ENCODE results near the gene FNDC8.
"Not testable (repeated sequence)": the region's sequence is repeated elsewhere in the genome, so short reads cannot be mapped to it uniquely, and the experiment has no call there.

FNDC8 gene

GRCh38 chr17:35144840-35145239 lies 23.4 kb downstream of the FNDC8 start:
- DNase-seq (ENCODE audit: low read depth), result no peak

- no peak for DNase-seq (ENCODE audit: low read depth)
Measured at GRCh38 chr17:35146214-35146833, 24.9 kb downstream of the FNDC8 start.

GRCh38 chr17:35147375-35147905 lies 26.0 kb downstream of the FNDC8 start, which contains the start of gene UNC45B:
Gene UNC45B, plus strand, starts transcription at chr17:35147817. Its CDS starts 447 bp downstream, at chr17:35148264.
- DNase-seq (ENCODE audit: low read depth), result no peak

- DNase-seq (ENCODE audit: low read depth), result no peak
Measured at GRCh38 chr17:35148144-35148543, 26.7 kb downstream of the FNDC8 start.

- DNase-seq (ENCODE audit: low read depth), result no peak
Measured at GRCh38 chr17:35149941-35150340, 28.5 kb downstream of the FNDC8 start.

- DNase-seq (ENCODE audit: low read depth), result not testable (repeated sequence)
Measured at GRCh38 chr17:35151080-35151479, 29.7 kb downstream of the FNDC8 start.

- no peak for DNase-seq (ENCODE audit: low read depth)
Measured at GRCh38 chr17:35152421-35153140, 31.2 kb downstream of the FNDC8 start.

- no peak for DNase-seq (ENCODE audit: low read depth)
Measured at GRCh38 chr17:35154196-35155165, 33.1 kb downstream of the FNDC8 start.

GRCh38 chr17:35155246-35155645 lies 33.8 kb downstream of the FNDC8 start:
- no peak for DNase-seq (ENCODE audit: low read depth)

- no peak for DNase-seq (ENCODE audit: low read depth)
Measured at GRCh38 chr17:35159940-35160339, 38.5 kb downstream of the FNDC8 start.

GRCh38 chr17:35160354-35161201 lies 39.2 kb downstream of the FNDC8 start:
- DNase-seq (ENCODE audit: low read depth), result no peak

GRCh38 chr17:35161281-35161761 lies 39.9 kb downstream of the FNDC8 start:
- DNase-seq (ENCODE audit: low read depth), result no peak

- no peak for DNase-seq (ENCODE audit: low read depth)
Measured at GRCh38 chr17:35162755-35163154, 41.3 kb downstream of the FNDC8 start.

- no peak for DNase-seq (ENCODE audit: low read depth)
Measured at GRCh38 chr17:35163886-35164285, 42.5 kb downstream of the FNDC8 start.

- DNase-seq (ENCODE audit: low read depth), result no peak
Measured at GRCh38 chr17:35164716-35165115, 43.3 kb downstream of the FNDC8 start.

- DNase-seq (ENCODE audit: low read depth), result no peak
Measured at GRCh38 chr17:35166526-35166925, 45.1 kb downstream of the FNDC8 start.

- DNase-seq (ENCODE audit: low read depth), result no peak
Measured at GRCh38 chr17:35167046-35167445, 45.6 kb downstream of the FNDC8 start.

GRCh38 chr17:35167666-35168065 lies 46.3 kb downstream of the FNDC8 start:
- no peak for DNase-seq (ENCODE audit: low read depth)

GRCh38 chr17:35169835-35170363 lies 48.5 kb downstream of the FNDC8 start:
- no peak for DNase-seq (ENCODE audit: low read depth)

- DNase-seq (ENCODE audit: low read depth), result no peak
Measured at GRCh38 chr17:35170968-35171771, 49.8 kb downstream of the FNDC8 start.
